GM12878 (cell line): ENCODE results near the gene SBF1. TPM values are rescaled to one million over a fixed set of nuclear protein-coding genes. Genes with fewer than 3 reads are reported as not detected.

Source experiments
- ATAC-seq: fragments of 200-7000 bp; cut with Tn5 transposase; 3 replicates; pipeline ENCODE4 v1.9.1; 2020; ENCODE audit warnings: mild to moderate bottlenecking, moderate library complexity
- BruUV-seq: library from RNA; stranded (reverse); fragments of 400-500 nt; replicated peaks from 2 replicates; lab custom pipeline; 2021; lab: Mats Ljungman, UMichigan
- CTCF ChIA-PET: fragments of 300-600 bp; sonication (Branson Sonifier 250); formaldehyde crosslinking; extraction: SDS; loops from one replicate; lab custom pipeline; 2021; ENCODE audit warnings: inconsistent platforms; lab: Yijun Ruan, JAX
- POLR2A ChIA-PET: fragments of 350-600 bp; formaldehyde crosslinking; extraction: SDS; loops from one replicate; lab custom pipeline; 2021; ENCODE audit warnings: inconsistent platforms; lab: Charles Lee
- RAD21 ChIA-PET: fragments of 300-600 bp; sonication (Branson Sonifier 250); formaldehyde crosslinking; loops from one replicate; lab custom pipeline; 2023; ENCODE audit warnings: antibody characterized with exemption; ENCODE audit not compliant: unreplicated experiment; lab: Charles Lee
- SMC1A ChIA-PET: fragments of 300-600 bp; sonication (Branson Sonifier 250); formaldehyde crosslinking; loops from one replicate; lab custom pipeline; 2023; ENCODE audit not compliant: unreplicated experiment, uncharacterized antibody; lab: Charles Lee
- DNase-seq: peaks from one replicate; pipeline ENCODE4 v3.0.0-alpha.2; 2011; ENCODE audit warnings: low read depth, low spot score
- FAIRE-seq: peaks from 3 replicates; lab custom pipeline; 2011; peaks lifted over from hg19 to GRCh38; lab: Jason Lieb, UNC
- H2AFZ ChIP-seq: 2 replicates; pipeline ENCODE4 v1.6.0; 2011; ENCODE audit warnings: low read depth, low read length, control low read depth; ENCODE audit not compliant: control insufficient read depth
- H3K27ac ChIP-seq: 2 replicates; pipeline ENCODE4 v1.5.1; 2011; ENCODE audit warnings: control low read depth; ENCODE audit not compliant: control insufficient read depth, insufficient read depth
- H3K27me3 ChIP-seq, 2 experiments: replicated peaks in 1 of 2; 2 replicates each; pipeline versions ENCODE4 v1.6.0 to v1.6.1; 2011; ENCODE audit warnings: low read length in 1 of 2; ENCODE audit not compliant: control insufficient read depth in 2 of 2, insufficient read depth in 2 of 2
- H3K36me3 ChIP-seq, 2 experiments: 2 replicates each; pipeline ENCODE4 v1.5.1; 2011; ENCODE audit warnings: low read length in 1 of 2; ENCODE audit not compliant: control insufficient read depth in 2 of 2, insufficient read depth in 2 of 2
- H3K4me1 ChIP-seq: 2 replicates; pipeline ENCODE4 v1.6.1; 2011; ENCODE audit warnings: mild to moderate bottlenecking, low read length, moderate library complexity, mixed read lengths; ENCODE audit not compliant: control insufficient read depth, insufficient read depth
- H3K4me2 ChIP-seq: 2 replicates; pipeline ENCODE4 v1.6.0; 2011; ENCODE audit warnings: control low read depth; ENCODE audit not compliant: control insufficient read depth, insufficient read depth
- H3K4me3 ChIP-seq: fragments of 200-600 bp; sonication (generic); 2 replicates; pipeline ENCODE4 v1.5.1; 2016
- H3K79me2 ChIP-seq: 2 replicates; pipeline ENCODE4 v1.6.0; 2011; ENCODE audit warnings: low read length; ENCODE audit not compliant: control insufficient read depth, insufficient read depth
- H3K9ac ChIP-seq: 2 replicates; pipeline ENCODE4 v1.8.0; 2011; ENCODE audit warnings: low read length, control low read depth, mixed read lengths; ENCODE audit not compliant: control insufficient read depth, insufficient read depth
- H3K9me3 ChIP-seq: replicated peaks from 3 replicates; pipeline ENCODE4 v1.5.1; 2011; ENCODE audit warnings: mild to moderate bottlenecking, low read length; ENCODE audit not compliant: control insufficient read depth, insufficient read depth
- H4K20me1 ChIP-seq: 2 replicates; pipeline ENCODE4 v1.6.0; 2011; ENCODE audit not compliant: control insufficient read depth, insufficient read depth
- DPF2 ChIP-seq: fragments of 450-650 bp; IDR thresholded peaks from 2 replicates; pipeline ENCODE4 v1.6.1; 2017; ENCODE audit warnings: mild to moderate bottlenecking
- GATAD2B ChIP-seq: fragments of 450-650 bp; conservative IDR thresholded peaks from 2 replicates; pipeline ENCODE4 v1.6.1; 2017; ENCODE audit warnings: low read depth, mild to moderate bottlenecking, moderate library complexity
- NRF1 ChIP-seq: conservative IDR thresholded peaks from 2 replicates; pipeline ENCODE4 v1.6.1; 2011; ENCODE audit warnings: mild to moderate bottlenecking, low read depth, low read length, improper control_type of control experiment
- RAD21 ChIP-seq: IDR thresholded peaks from 2 replicates; pipeline ENCODE4 v1.6.1; 2011; ENCODE audit warnings: mild to moderate bottlenecking, low read depth, low read length, moderate library complexity; ENCODE audit not compliant: insufficient read depth
- SRF ChIP-seq, 2 experiments: IDR thresholded peaks; 2 replicates each; pipeline ENCODE4 v1.6.1; 2011; ENCODE audit warnings: low read depth in 2 of 2, low read length in 2 of 2, mild to moderate bottlenecking in 1 of 2, moderate library complexity in 1 of 2
- WGBS: methylation state at CpG from one replicate; pipeline ENCODE4 v1.1.6; 2016; ENCODE audit warnings: low lambda C conversion rate; ENCODE audit not compliant: insufficient replicate concordance, insufficient coverage; ENCODE audit errors: missing lambda C conversion rate; 5-methylcytosine and 5-hydroxymethylcytosine counted together
- in situ Hi-C: fragments of 300-500 bp; cut with MboI; formaldehyde crosslinking; loops from 9 replicates; pipeline ENCODE4 v1.14.3; 2018; ENCODE audit warnings: mixed read lengths
- intact Hi-C: fragments of 100-400 bp; cut with micrococcal nuclease; formaldehyde crosslinking; loops from one replicate; pipeline ENCODE4 v1.14.2; 2022; ENCODE audit not compliant: unreplicated experiment
- polyA plus RNA-seq, 11 experiments: library from polyadenylated mRNA; depleted of rRNA in 4 of 11; unstranded in 6 of 11; stranded (reverse) in 5 of 11; fragments of >200 nt; fragmentation: Nextera tagmentation in 4 of 11; fragmentation: Illumina TruSeq in 1 of 11; extraction: Ambion mirVana in 4 of 11; extraction: Trizol in 1 of 11; gene quantifications; 1 replicate in 1 of 11; 2 replicates in 10 of 11; pipeline versions ENCODE4 v1.2.1 to v1.2.3, GENCODE V29; 2011 to 2016; ENCODE audit warnings: inconsistent platforms in 2 of 11, missing spikeins in 2 of 11, low read depth in 1 of 11
- total RNA-seq, 4 experiments: library from RNA; depleted of rRNA in 3 of 4; stranded (reverse); fragments of >200 nt in 3 of 4; fragmentation: Illumina TruSeq in 1 of 4; extraction: Trizol in 1 of 4; gene quantifications; 2 replicates each; pipeline versions ENCODE4 v1.2.1 to v1.2.3, GENCODE V29; 2013 to 2021
- TF ChIP-seq, protein P1 (sequence below): IDR thresholded peaks from 2 replicates; pipeline ENCODE4 v1.6.1; 2012; ENCODE audit warnings: mild to moderate bottlenecking, low read depth, low read length
- TF ChIP-seq, protein P2 (sequence below): IDR thresholded peaks from 2 replicates; pipeline ENCODE4 v1.6.1; 2012; ENCODE audit warnings: improper control_type of control experiment, low read depth, low read length; ENCODE audit not compliant: insufficient replicate concordance

SBF1 gene
- total and polyA plus RNA-seq, 10 of the 15 experiments (the other 5 are each of a cell fraction or from before 2014, with no cell fraction given) = 0.23 to 95.0 (median 17.8) TPM

DNA sequence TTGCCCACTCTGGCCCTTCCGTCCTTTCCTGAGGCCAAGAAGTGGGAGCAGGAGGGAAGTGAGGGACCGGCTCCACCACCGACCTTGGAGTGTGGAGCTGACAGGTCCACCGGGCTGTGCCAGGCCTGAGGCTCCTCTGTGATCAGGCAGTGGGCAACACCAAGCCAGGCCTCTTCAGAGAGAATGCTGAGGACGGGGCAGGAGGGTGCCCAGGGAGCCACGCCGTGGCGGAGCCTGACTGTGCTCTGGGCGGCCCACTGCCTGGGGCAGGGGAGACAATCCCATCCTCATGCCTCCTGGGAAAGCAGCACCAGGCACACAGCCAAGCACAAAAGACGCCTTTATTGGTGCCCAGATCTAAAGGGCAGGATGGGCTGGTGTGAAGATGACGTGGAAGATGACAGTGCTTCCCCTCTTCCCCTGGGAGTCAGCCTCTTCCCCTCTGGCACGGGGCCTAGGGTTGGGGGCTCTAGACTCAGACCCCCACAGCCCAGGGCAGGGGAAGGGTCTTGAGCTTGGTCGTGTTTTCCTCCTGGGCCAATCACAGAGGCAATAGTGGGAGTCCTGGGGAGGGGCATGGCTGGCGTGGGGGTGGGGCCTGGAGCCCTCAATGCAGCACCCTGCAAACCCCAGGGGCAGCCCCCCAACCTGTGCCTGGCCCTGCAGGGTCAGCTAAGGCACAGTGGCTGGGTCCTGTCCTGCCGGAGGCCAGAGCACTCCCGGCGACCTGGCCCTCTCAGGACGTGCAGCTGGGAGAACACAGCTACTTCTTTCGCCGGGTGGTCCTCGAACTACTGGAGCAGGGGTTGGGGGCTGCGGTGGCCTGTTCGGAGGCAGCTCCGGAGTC lies 28.0 kb upstream of the SBF1 start:
- ChIA-PET SMC1A (interaction anchor here (1.7 kb wide), 1 partner anchor 118 kb away, joined by 4 read pairs; no protein-coding TSS in a partner anchor), RAD21 (no interaction called here)
- no peaks in the 10 kb centered on the region for H4K20me1 ChIP-seq
- WGBS = 86% methylated on average over 23 of the region's 24 CpGs
- no peak for TF ChIP-seq DPF2
- TF ChIP-seq SRF (IDR thresholded peaks at IDR 0.05; ENCODE audit: low read depth in 2 of 2, low read length in 2 of 2) = no peak
- TF ChIP-seq, protein P1, sequence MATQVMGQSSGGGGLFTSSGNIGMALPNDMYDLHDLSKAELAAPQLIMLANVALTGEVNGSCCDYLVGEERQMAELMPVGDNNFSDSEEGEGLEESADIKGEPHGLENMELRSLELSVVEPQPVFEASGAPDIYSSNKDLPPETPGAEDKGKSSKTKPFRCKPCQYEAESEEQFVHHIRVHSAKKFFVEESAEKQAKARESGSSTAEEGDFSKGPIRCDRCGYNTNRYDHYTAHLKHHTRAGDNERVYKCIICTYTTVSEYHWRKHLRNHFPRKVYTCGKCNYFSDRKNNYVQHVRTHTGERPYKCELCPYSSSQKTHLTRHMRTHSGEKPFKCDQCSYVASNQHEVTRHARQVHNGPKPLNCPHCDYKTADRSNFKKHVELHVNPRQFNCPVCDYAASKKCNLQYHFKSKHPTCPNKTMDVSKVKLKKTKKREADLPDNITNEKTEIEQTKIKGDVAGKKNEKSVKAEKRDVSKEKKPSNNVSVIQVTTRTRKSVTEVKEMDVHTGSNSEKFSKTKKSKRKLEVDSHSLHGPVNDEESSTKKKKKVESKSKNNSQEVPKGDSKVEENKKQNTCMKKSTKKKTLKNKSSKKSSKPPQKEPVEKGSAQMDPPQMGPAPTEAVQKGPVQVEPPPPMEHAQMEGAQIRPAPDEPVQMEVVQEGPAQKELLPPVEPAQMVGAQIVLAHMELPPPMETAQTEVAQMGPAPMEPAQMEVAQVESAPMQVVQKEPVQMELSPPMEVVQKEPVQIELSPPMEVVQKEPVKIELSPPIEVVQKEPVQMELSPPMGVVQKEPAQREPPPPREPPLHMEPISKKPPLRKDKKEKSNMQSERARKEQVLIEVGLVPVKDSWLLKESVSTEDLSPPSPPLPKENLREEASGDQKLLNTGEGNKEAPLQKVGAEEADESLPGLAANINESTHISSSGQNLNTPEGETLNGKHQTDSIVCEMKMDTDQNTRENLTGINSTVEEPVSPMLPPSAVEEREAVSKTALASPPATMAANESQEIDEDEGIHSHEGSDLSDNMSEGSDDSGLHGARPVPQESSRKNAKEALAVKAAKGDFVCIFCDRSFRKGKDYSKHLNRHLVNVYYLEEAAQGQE = no peak
- no peak for TF ChIP-seq NRF1
- TF ChIP-seq GATAD2B = no peak
- TF ChIP-seq RAD21 = no peak
- TF ChIP-seq, protein P2, sequence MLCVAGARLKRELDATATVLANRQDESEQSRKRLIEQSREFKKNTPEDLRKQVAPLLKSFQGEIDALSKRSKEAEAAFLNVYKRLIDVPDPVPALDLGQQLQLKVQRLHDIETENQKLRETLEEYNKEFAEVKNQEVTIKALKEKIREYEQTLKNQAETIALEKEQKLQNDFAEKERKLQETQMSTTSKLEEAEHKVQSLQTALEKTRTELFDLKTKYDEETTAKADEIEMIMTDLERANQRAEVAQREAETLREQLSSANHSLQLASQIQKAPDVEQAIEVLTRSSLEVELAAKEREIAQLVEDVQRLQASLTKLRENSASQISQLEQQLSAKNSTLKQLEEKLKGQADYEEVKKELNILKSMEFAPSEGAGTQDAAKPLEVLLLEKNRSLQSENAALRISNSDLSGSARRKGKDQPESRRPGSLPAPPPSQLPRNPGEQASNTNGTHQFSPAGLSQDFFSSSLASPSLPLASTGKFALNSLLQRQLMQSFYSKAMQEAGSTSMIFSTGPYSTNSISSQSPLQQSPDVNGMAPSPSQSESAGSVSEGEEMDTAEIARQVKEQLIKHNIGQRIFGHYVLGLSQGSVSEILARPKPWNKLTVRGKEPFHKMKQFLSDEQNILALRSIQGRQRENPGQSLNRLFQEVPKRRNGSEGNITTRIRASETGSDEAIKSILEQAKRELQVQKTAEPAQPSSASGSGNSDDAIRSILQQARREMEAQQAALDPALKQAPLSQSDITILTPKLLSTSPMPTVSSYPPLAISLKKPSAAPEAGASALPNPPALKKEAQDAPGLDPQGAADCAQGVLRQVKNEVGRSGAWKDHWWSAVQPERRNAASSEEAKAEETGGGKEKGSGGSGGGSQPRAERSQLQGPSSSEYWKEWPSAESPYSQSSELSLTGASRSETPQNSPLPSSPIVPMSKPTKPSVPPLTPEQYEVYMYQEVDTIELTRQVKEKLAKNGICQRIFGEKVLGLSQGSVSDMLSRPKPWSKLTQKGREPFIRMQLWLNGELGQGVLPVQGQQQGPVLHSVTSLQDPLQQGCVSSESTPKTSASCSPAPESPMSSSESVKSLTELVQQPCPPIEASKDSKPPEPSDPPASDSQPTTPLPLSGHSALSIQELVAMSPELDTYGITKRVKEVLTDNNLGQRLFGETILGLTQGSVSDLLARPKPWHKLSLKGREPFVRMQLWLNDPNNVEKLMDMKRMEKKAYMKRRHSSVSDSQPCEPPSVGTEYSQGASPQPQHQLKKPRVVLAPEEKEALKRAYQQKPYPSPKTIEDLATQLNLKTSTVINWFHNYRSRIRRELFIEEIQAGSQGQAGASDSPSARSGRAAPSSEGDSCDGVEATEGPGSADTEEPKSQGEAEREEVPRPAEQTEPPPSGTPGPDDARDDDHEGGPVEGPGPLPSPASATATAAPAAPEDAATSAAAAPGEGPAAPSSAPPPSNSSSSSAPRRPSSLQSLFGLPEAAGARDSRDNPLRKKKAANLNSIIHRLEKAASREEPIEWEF = no peak
- TF ChIP-seq, all 136 proteins: peak for 0
- intact Hi-C loops (no loop called here), in situ Hi-C loops (no loop called here)
- H3K9me3 ChIP-seq = no peaks in the 10 kb centered on the region
- FAIRE-seq = no peak
- H3K4me2 ChIP-seq = no peak overlapping the region
- H3K4me1 ChIP-seq = peaks cover 4% of the 10 kb centered on the region
- no TSS peak for BruUV-seq
- no peak overlapping the region for H3K4me3 ChIP-seq
- no peak overlapping the region for H3K27ac ChIP-seq
- peaks cover 13% of the 10 kb centered on the region for H3K79me2 ChIP-seq
- H3K9ac ChIP-seq = no peak overlapping the region
- H3K27me3 ChIP-seq = no peaks in the 10 kb centered on the region
- H2AFZ ChIP-seq = no peak overlapping the region
- POLR2A ChIA-PET = interaction anchor here (0.6 kb wide), 1 partner anchor 29 kb away, joined by 3 read pairs; no protein-coding TSS in a partner anchor
- CTCF ChIA-PET = interaction anchor here (0.5 kb wide), 1 partner anchor 51 kb away, joined by 3 read pairs; no protein-coding TSS in a partner anchor
- no peak for DNase-seq
- no peak for ATAC-seq
- H3K36me3 ChIP-seq = peaks cover 4 to 8% of the 10 kb centered on the region in 2 experiments; a peak in 3 of 4 replicates
